ENCODE measurements around the gene PMVK.
"Not testable (repeated sequence)": the region's sequence is repeated elsewhere in the genome, so short reads cannot be mapped to it uniquely, and the experiment has no call there.

The PMVK gene

DNA sequence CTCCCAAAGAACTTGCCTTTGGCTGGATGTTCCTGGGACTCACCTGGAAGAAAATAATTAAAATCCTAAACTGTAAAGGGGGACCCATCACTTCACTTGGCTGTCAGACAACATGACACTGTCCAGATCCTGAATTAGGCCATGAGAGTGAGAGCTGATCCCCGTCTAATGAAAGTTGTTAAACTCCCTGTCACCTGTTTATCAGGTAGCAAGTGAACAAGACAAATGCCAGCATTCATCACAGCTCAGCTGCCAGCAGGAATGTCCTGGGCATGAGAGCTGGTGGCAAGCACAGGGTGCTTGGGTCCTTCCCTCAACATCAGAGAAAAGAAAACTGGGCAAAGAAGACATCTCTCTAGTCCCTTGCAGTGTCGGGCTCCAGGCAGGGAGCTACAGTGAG is 23.8 kb downstream of the PMVK start:
- no peak for DNase-seq (ENCODE audit: low spot score)

DNA sequence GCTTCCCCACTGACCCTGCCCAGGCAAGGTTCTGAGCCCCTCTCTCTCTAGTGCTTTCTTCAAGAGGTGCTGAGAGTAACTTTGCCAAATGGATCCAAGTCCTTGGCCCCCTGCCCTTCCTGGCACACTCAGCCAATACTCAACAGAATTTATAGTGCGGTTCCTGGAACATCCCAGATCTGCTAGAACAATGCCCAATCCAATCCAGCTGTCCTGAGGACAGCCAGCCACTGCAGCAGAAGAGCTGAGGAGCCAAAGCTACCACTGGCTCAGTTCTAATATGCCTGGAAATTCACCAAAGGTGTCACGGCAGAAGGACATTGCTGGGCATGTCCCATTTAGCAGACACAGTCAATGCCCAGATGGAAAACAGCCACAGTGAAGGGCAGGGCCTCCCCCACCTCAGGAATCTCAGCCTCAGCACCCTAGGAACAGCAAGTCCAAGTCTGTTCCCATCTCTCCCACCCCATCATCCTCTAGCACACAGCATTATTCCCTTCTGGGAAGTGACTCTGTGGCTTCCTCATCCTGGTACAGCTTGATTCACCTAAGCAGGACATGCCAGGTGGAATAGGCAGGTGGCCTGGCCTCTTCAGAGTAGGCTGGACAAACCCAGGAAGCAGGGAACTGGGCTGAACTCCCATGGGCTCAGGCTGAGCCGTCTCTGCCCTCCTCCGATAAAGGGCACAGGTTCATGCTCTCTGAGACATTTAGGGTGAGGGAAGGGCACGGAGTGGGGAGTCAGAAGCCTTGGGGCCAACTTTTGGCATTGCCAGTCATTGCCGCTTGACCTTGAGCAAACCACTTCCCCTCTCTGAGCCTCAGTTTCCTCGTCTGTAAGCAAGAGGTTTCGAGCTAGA is 24.6 kb downstream of the PMVK start:
- no peak for DNase-seq (ENCODE audit: low spot score)

DNA sequence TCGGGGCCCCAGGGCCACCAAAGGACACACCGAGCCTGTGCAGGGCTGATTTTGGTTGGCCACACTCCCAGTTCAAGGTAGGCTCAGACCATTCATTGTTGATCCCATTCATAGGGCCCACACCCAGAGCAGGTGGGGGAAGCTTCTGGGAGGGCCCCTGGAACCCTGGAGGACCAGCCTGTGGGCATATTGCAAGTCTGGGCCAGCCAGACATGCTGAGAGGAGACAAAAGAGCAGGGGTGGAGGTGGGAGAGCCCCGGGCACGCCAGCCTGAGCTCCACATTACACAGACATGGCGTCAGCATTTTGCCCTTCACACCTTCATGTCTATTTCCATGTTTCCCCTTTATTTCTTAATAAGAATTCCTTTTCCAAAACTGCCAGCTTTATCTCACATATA is 25.7 kb downstream of the PMVK start:
- no peak for DNase-seq (ENCODE audit: low spot score)

DNA sequence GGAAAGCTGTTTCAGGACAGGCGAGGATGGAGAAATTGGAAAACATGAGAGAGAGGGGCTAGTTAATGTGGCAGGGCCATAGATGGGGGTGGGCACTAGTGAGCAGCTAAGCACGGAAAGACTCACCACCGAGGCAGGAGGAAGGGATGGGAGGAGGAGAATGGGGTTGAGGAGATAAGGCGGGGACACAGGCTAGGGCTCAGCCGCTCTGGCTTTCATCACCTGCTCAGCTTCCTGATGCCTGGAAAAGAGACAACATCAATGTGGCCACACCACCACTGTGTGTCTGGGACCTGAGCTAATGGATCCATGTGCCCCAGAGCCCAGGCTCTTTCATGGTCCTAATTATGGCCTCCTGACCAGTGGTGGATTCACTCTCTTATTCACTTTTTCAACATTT is 27.6 kb downstream of the PMVK start:
- no peak for DNase-seq (ENCODE audit: low spot score)

DNA sequence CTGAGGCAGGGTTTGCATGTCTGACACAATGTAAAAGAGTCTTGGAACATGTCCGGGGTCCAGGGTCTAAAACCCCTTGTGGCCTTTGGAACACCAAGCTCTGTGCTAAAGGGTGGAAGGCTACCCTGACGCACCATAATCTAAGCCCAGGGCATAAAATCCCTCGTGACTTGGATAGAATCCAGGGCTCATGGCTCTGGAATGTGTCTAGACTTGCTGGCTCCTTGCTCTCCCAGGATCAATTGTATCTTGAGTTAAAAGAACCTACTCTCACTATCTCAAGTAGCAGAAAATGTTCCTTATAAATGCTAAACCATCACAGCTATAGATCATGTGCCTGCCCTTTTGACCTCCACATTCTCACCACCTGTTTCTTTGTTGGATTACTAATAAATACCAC is 28.4 kb downstream of the PMVK start:
- DNase-seq (ENCODE audit: low spot score): not testable (repeated sequence)

DNA sequence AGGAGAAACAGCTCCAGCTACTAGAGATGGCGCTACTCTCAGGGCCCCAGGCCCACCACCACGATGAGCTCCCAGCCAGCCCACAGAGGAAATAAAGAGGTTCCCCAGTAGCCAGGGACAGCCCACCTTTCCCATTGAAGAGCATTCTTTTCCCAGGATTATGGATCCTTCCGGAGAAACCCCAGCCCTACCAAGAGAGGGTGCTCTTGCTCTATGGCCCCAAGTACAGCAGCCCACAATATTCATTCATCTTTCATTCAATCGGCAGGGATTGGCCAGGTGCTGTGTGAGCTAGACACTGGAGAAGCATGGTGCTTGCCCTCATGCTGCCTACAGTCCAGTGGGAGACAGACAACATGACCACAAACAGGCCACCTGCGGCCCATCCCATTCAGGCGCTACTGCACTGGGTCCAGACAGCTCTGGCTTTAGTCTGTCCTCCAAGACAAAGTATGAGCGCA is 29.9 kb downstream of the PMVK start:
- DNase-seq (ENCODE audit: low spot score): no peak

DNA sequence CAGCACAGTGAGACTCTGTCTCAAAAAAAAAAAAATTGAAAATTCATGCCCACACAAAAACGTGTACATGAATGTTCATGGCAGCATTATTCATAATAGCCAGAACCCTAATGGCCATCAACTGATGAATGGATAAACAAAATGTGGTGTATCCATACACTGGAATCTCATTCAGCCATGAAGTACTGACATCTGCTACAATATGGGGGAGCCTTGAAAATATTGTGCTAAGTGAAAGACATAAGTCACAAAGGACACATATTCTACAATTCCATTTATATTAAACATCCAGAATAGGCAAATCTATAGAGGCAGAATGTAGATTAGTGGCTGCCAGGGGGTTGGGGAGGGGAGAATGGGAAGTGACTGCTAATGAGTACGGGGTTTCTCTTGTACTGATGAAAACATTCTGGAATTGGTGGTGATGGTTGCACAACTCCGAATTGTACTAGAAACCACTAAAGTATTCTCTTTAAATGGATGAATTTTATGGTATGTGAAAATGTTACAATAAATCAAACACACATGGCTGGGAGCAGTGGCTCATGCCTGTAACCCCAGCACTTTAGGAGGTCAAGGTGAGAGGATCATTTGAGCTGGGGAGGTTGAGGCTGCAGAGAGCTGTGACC is 33.5 kb downstream of the PMVK start:
- no peak for DNase-seq (ENCODE audit: low spot score)

DNA sequence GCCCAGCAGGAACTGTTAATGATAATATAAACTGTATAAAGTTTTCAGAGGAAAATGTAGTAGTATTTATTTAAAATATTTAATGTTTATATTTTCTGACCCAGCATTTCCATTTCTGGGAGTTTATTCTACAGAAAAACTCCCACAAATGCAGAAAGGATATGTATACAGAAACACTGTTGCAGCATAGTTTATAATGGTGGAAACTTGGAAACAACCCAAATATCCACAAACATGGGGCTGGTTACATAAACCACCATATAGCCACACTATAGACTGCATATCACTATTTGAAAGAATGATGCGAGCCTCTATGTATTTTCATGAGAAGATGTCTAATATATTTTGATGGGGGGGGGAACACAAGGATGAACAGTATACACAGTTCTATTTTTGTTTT is 34.9 kb downstream of the PMVK start:
- no peak for DNase-seq (ENCODE audit: low spot score)

DNA sequence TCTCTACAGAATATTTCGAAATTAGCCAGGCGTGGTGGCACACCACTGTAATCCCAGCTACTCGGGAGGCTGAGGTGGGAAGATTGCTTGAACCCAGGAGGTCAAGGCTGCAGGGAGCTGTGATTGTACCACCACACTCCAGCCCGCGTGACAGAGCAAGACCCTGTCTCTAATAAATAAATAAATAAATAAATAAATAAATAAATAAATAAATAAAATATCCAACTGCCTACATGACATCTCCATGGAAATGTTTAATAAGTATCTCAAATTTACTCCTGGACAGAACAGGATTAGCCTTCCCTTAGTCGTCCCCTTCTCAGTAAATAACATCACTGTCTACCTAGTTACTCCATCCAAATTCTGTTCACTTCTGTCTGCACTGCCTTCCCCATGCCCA is 37.5 kb downstream of the PMVK start:
- DNase-seq (ENCODE audit: low spot score): no peak

DNA sequence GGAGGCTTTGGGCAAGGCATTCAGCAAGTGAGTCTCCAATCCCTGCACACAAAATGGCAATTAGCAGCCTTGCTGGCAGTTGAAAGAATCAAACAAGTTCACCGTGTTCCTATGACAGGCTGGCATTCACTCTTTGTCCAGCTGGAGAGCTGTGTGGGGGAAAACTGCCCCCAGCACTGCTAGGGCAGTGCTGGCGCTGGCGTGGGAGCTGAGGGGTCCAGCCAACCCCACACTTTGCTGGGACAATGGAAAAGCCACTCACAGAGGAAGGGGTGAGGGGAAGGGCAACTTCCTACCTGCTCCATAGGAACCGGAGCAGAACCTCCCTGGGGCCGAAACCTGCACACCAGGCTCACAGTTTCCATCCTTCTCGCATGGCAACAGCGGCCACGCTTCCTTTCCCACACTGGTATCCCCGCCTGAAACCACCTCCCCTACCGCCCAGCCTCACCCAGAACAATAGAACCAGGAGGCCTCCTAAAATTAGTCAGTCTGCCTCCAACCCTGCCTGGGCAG is 39.7 kb downstream of the PMVK start:
- DNase-seq (ENCODE audit: low spot score): no peak

DNA sequence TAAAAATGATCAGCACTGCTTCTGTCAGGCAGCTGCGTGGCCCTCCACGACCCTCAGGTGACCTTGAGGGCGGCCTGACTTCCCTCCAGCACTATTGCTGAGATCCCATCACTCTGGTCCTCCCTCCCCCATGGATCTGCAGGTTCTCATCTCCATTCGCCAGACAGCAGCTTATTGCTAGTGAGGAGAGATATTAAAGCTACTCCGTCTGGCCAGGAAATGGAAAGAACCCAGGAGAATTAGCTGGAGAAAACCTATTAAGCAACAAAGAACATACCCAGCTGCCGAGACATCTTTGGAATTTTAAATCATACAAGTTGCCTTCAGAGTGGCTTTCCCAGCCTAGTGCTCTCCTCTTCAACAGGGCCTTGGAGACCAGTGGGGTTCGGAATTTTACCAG is 40.7 kb downstream of the PMVK start:
- DNase-seq (ENCODE audit: low spot score): no peak

DNA sequence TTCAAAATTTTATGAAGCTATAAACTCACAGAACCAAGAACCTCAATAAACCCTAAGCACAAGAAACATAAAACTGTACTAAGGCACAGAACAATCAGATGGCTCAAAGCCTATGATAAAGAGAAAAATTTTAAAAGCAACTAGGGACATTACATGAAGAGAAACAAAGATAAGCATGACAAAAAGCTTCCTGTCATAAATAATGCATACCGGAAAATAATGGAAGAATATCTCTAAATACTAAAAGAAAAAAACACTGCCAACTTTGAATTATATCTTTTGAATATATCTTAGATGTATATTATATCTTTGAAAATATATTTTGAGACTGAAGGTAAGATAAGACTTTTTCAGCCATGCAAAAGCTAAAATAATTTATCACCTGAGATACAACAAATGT is 45.1 kb downstream of the PMVK start:
- no peak for DNase-seq (ENCODE audit: low spot score)

DNA sequence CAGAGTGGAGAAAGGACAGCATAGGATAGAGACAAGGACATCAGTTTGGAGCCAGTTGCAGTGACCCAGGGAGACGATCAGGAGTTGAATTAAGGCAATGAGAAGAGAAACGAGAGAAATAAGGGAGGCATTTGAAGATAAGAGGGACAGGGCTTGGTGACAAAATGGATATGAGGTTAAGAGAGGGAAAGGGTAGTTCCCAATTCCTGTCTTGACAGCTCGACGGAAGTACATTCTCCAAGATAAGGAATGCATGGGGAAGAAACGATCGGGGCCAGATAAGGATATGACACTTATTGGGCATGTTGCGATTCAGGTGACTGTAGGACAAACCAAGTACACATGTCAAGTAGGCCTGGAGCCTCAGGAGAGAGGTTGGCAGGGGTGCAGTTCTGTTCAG is 47.8 kb downstream of the PMVK start:
- no peak for DNase-seq (ENCODE audit: low spot score)

DNA sequence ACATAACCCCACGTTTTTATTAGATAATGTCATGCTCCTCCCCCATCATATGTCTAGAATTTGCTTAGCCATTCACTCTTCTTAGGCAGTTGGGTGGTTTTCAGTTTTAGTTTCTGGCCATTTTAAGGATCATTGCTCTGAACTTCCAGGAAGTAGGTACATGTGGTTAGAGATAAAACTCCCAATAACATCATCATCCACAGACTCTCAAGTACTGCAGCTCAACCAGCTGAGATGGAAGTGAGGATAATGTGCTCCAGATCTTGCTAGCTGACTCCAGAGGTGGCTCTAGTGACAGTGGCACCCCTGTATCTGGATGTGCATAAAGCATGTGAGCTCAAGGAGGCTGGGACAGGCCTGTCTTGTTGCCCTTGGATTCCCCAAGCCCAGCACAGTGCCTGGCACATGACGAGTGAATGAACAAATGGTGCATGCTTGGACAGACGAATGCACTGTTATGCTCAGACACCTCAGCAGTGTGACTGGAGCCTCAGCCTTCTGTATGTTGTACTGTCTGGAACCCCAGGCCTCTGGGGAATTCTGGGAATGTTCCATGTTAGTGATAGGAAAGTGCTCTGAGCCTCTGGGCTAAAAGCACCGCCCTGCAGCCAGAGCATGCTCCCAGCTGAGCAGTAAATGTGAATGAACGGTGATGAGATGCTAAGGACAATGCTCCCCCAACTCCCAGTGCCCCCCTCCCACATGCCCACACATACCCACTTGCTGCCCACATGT is 50.1 kb downstream of the PMVK start:
- DNase-seq (ENCODE audit: low spot score): no peak

DNA sequence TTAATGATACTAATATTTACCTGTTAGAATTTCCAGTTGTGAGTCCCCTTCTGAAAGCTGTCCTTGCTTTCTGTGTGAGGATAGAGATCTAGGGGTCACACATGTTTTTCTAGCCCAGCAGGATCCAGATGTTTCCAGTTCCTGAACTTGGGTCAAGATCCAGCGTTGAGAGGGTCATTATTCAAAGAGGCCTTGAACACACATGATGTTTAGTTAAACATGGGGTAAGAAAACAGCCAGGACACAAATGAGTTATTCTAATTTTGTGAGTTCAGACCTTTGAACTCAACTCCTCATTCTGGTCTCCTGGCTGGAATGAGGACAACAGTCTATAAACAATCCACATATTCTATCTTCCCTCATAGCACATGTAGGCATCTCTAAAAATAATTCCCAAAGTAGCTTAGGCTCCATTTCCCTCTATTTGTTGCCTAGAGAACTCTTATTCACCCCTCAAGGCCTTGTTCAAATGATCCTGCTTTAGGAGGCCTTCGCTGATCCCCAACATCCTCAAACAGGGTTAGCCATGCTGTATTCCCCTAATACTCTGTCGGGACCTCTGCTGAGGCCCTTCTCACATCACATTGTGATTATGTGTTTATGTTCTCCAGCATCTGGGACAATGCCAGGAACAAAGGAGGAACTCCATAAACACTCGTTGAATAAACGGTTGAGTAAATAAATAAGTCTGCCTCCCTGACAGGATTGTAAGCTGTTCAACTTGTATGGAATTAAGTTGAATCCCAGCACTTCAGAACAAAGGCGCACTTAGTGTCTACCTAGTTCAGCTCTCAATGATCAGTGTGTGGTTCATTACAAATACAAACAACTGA is 51.4 kb downstream of the PMVK start:
- DNase-seq (ENCODE audit: low spot score): no peak

DNA sequence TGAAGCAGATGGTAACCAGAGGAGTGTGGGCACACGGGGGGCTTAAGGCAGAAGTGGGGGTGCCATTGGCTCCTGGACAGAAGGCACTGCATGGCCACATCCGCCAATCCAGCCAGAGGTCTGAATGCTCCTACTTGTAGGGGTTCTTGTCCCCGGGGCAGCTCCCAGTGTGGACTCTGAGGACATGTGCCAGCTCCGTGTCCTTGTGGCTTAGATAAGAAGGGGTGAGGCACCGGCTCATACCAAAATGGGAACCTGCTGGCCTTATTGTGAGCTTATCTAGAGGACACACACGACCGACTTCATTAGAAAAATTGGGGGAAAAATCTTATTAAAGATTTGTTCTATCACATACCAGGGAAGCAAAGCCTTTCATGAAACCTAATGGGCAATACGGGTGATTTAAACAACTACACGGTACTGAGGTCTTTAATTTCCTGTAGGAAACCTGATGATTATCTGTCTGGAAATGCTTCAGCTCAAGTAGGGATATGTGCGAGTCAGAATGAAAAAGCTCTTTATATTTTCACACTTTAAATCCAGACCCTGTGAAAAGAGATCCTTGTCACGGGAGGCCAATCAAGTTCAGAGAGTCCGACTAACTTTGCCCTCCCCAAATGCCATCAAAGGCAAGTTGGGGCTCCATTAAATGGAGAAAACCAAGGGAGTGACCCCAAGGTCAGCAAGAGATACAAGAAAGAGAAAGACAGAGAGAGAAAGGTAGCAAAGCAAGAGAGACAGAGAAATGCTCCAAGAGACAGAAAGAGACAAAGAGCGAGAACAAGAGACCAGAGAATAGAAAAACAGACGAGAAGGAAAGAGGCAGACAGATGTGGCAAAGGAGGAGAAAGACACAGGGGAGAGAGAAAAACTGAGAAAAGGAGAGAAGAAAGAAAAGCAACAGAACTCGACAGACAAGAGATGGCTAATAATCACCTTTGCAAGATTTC is 52.3 kb downstream of the PMVK start:
- no peak for DNase-seq (ENCODE audit: low spot score)

DNA sequence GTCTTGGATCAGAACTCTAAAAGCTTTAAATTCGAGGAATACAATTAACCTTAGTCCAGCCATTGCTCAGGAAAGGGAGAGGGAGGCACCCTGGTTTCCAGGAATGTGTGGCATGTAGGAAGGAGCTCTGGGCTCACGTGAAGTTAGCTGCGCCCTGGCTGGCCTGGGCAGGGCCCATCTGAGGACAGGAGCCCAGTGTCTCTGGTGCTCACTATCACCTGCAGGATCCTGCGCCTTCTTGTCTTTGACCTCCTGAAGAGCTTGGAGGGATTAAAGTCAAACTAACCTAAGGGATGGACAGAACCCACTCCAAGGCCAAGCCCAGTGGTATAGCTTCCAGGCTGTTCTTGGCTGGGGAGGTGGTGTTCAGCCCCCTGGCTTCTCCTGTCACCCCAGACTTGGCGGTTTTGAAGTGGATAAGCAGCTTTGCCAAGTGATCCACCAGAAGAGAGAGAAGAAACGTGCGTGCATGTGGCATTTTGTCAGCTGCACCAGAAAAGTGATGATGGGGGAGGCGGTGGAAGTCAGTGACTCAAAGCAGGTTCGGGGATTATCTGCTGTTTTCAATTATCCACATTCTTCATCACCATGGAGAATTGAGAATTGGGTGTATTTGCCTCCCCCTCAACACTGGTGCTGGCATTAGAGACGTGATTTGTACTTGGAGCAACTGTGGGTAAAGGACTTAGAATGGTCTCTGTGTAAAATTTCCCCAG is 54.5 kb downstream of the PMVK start:
- DNase-seq (ENCODE audit: low spot score): no peak

DNA sequence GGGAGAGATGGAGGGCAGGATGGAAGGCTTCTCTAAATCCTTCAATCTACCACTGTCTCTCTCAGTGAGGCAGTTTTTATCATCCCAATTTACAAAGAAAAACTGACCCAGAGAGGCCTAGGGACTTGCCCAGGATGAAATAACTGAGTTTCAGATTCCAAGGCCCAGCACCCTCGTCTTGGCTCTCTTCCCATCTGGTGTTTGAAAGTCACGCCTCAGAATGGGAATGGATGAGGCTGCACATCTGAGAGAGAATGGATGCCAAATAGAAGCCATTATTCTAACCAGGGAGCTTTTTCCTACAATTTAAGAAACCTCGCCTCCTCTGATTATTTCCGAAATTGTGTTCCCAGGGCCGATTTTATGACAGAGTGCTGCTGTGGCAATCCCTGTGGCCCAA is 55.8 kb downstream of the PMVK start:
- DNase-seq (ENCODE audit: low spot score): no peak

DNA sequence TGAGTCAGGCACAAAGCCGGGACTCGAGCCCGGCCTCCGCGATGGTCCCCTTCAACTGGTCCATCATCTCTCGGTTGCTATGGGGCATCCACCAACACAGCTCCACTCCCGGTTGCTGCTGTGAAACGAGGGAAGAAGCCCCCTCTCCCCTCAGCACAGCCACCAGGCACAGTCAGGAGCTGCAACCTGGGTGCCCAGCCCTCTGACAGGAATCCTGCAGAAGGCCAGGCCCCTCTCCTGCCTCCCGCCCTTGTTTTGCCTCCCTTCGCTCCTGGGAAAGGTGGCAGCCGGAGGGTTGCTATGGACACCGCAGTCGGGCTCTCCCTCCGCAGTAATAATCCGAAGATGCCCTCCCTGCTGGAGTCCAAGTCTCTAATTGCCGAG is 57.5 kb downstream of the PMVK start:
- no peak for DNase-seq (ENCODE audit: low spot score)

DNA sequence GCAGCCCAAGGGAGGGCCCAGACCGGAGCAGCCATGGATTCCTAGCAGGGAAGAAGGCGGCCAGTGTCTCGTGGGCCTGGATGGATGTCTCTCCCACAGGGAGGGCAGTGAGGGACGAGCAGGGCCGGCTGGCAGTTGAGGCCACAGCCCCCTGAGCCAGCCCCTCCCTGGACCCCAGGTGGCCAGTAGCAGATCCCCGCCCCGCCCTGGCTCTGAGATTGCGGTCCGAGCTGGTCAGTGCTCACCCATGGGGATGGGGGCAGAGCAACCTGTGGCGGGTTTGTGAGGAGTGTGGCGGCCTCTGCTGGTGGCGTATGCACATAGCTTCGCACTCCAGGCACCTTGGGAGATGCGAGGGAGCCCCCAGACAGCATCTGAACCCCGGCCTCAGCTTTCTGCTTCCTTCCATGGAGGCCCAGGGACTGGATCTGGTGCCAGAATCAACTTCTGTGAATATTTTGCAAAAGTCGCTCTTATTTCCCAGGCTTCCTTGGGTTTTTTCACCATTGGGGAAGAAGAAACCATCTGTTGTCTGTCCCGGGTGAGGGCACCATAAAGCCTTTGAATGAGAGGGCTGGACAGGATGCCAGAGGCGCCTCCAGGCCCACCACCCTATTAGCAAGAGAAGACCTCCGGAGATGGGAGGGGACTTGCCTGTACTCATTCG is 58.0 kb downstream of the PMVK start:
- DNase-seq (ENCODE audit: low spot score): peak; percentile 68

Data from COLO829 (cell line).